GM12864 (cell line): Measurements from ENCODE around the gene ACOT11.

Source experiments
- DNase-seq: peaks from one replicate; pipeline ENCODE4 v3.0.0-alpha.2; 2011; ENCODE audit warnings: low read depth
- H3K4me3 ChIP-seq: 2 replicates; pipeline ENCODE4 v1.5.1; 2011; ENCODE audit warnings: mild to moderate bottlenecking, low read depth, low read length, control low read depth
- TF ChIP-seq, protein P1 (sequence below): IDR thresholded peaks from 2 replicates; pipeline ENCODE4 v1.5.1; 2011; ENCODE audit warnings: low read depth, mild to moderate bottlenecking, moderate library complexity, low read length, control low read depth, inconsistent platforms; ENCODE audit errors: missing control alignments

The ACOT11 gene

DNA sequence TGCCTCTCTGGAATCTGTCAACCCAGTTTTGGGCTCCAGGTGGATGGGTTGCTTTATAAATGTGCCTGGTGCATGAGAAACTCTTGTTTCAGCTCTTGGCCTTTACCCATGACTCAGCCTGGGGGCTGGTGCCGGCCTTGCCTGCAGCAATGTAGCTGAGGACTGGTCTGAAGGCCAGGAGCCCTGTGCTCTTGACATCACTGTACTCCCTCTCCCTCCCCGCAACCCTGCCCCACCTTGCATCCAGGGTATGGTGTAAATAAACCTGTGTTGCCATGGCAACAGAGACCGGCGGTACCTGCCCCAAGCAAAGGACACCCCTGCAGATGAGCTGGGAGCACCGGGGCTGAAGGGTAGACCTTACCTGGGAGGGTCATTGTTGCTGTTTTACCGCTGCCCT is 62.0 kb downstream of the ACOT11 start:
- H3K4me3 ChIP-seq: no peak overlapping the region
- no peak for DNase-seq
- TF ChIP-seq, protein P1, sequence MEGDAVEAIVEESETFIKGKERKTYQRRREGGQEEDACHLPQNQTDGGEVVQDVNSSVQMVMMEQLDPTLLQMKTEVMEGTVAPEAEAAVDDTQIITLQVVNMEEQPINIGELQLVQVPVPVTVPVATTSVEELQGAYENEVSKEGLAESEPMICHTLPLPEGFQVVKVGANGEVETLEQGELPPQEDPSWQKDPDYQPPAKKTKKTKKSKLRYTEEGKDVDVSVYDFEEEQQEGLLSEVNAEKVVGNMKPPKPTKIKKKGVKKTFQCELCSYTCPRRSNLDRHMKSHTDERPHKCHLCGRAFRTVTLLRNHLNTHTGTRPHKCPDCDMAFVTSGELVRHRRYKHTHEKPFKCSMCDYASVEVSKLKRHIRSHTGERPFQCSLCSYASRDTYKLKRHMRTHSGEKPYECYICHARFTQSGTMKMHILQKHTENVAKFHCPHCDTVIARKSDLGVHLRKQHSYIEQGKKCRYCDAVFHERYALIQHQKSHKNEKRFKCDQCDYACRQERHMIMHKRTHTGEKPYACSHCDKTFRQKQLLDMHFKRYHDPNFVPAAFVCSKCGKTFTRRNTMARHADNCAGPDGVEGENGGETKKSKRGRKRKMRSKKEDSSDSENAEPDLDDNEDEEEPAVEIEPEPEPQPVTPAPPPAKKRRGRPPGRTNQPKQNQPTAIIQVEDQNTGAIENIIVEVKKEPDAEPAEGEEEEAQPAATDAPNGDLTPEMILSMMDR: no peak

DNA sequence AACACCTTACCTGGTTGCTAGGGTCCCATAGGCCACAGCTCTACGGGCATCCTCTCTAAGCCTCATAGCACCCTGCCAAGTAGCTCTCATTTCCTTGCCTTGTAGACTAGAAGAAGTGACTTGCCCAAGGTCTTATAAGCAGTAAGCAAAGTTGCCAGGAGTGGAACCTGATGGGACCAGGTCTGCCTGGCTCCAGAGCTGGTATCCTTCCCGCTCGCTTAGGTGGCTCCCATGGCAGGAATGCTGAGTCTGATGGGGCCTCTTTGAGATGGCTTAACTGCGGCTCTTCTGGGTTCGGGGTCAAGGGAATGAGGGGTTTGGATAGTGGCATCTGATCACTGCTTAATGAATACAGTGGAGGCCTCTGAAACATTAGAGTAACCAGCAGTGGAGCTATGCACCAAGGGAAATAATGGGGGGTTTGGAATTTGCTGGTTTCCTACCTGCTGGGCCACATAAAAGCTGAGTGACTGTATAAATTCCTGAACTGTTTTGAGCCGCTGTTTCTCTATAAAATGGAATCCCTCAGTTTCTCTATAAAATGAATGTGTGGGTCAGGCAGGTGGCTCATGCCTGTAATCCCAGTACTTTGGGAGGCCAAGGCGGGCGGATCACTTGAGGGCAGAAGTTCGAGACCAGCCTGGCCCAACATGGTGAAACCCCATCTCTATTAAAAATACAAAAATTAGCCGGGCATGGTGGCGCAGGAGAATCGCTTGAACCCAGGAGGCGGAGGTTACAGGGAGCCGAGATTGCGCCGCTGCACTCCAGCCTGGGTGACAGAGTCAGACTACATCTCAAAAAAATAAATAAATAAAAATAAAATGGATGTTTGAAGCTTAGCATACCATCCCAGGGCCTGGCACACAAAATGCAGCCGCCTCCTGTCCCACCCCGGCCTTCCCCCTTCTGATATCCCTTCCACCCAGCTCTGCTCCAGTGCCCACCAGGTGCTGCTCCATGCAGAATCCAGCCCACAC is 62.9 kb downstream of the ACOT11 start:
- no peak overlapping the region for H3K4me3 ChIP-seq
- no peak for DNase-seq
- TF ChIP-seq, protein P1: no peak

DNA sequence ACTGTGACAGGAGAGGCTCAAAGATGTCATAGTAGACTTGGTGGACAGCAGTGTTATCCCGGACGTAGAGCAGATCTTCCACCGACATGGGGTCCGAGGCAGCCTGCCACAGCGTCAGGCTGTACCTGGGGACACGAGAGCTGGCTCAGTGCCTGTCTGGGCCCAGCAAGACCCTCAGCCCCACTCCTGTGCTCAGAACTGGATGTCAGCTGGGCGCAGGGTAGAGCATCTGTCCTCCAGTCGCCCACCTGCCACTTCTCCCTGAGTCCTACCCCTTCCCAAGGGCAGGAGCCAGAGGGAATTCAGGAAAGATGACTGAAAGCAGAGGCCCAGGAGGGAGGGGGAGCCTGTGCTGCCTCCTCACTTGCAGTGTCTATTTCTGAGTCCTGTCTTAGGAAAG is 63.6 kb downstream of the ACOT11 start:
- no peak overlapping the region for H3K4me3 ChIP-seq
- DNase-seq: no peak
- TF ChIP-seq, protein P1: no peak

DNA sequence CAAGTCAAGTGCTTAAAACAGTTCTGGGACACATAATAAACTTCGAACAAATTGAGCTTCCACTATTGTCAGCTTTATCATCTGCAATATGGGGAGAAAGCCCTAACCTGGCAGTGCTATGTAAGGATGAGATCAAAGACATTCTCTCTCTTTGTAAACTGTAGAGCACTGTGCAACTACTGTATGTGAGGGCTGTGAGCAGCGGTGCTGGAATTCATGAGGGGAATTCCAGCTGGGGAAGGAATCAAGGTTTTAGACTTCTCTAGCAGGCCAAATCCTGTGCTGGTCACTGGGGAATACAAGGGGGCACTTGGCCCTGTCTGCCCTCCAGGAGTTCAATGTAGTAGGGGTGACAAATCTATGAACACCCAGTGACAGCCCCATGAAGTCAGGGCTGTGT is 66.0 kb downstream of the ACOT11 start:
- H3K4me3 ChIP-seq: no peak overlapping the region
- TF ChIP-seq, protein P1: no peak
- no peak for DNase-seq

DNA sequence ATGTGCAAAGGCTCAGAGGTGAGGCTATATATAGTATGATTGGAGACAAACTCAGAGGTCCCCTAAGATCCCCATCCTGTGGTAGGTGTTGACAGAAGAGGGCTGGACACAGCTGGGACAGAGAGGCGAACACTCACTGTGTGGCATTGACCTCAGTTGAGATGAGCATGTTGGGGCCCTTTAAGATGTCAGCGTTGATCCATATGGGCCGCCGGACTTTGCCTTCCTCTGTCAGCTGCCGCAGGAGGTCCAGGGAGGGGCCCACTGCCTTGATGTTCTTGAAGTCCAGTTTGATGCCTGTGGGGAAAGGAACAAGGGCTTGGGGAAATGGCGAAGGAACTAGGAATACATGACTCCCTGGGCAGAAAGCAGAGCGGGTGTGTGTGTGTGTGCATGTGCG is 66.5 kb downstream of the ACOT11 start:
- TF ChIP-seq, protein P1: no peak
- no peak overlapping the region for H3K4me3 ChIP-seq
- no peak for DNase-seq

DNA sequence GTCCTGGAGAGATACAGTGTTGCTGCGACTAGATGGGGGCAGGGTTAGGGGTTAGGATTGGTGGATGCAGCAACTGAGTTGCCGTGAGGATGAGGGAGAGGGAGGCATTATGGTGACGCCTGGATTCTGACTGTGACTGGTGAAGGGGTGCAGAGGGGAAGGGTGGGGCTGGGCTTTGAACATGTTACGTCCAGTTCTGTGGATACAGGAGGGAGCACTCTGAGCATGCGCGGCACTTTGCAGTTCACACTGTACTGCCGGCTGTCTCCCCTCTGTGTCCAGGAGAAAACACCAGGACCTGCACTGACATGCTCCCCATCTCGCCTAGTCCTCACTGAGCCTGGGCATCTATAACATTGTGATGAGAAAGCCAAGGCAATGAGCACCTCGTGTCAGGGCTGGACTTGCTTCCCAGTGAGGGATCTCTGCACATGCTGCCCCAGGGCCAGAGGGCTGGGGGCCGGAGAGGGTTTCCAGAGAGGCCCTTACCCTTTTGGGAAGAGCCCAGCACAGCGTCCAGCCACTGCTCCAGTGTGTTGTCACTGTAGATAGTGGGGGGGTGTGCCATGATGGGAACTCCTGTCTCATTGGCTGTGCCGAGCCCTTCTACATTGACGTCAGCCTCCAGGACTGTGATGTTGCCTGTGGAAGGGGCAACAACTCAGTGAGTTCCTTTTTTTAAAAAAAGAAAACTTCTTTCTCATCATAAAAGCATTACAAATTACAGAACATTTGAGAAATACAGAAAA is 67.7 kb downstream of the ACOT11 start:
- no peak for DNase-seq
- H3K4me3 ChIP-seq: no peak overlapping the region
- TF ChIP-seq, protein P1: no peak
